ENCODE results near the gene PPP4R1. TPM values are rescaled to one million over a fixed set of nuclear protein-coding genes. Genes with fewer than 3 reads are reported as not detected.

PPP4R1 gene
- total RNA-seq, 1 donor from 2014 or later = 132 TPM

- H3K36me3 ChIP-seq (ENCODE audit: insufficient read depth, low read length) = peaks cover 3% of the 10 kb centered on the region
- peaks cover 67% of the 10 kb centered on the region for H3K36me3 Mint-ChIP-seq (ENCODE audit: low read depth, unreplicated experiment)
- no peak for TF ChIP-seq CTCF (IDR thresholded peaks at IDR 0.05; ENCODE audit: insufficient read depth, low read depth, low read length)
- TF ChIP-seq EZH2 (IDR thresholded peaks at IDR 0.05; ENCODE audit: insufficient read depth, low read length) = no peak
- H3K27me3 Mint-ChIP-seq (ENCODE audit: low read depth, unreplicated experiment) = no peaks in the 10 kb centered on the region
- no peak overlapping the region for H2AFZ ChIP-seq (ENCODE audit: low read depth, low read length)
- H3K4me2 ChIP-seq (ENCODE audit: low read length) = no peak overlapping the region
- H3K79me2 ChIP-seq (ENCODE audit: insufficient read depth, low read length) = no peaks in the 10 kb centered on the region
- no peak overlapping the region for H3K27ac ChIP-seq (ENCODE audit: low read depth, low read length)
- no peak overlapping the region for H3K27ac Mint-ChIP-seq (ENCODE audit: unreplicated experiment)
- no peak overlapping the region for H3K9ac ChIP-seq (ENCODE audit: low read length)
- H3K4me1 Mint-ChIP-seq (ENCODE audit: low read depth, unreplicated experiment) = peaks cover 15% of the 10 kb centered on the region
- FAIRE-seq = no peak
- DNase-seq (ENCODE audit: low read depth) = no peak
- no peak overlapping the region for H3K4me3 ChIP-seq (ENCODE audit: insufficient read depth, low read depth, low read length)
- no peaks in the 10 kb centered on the region for H4K20me1 ChIP-seq (ENCODE audit: insufficient read depth, low read length)
- H3K4me1 ChIP-seq (ENCODE audit: insufficient read depth, low read length) = no peaks in the 10 kb centered on the region
- H3K27me3 ChIP-seq (ENCODE audit: insufficient read depth, low read length) = no peaks in the 10 kb centered on the region
- H3K9me3 ChIP-seq (ENCODE audit: insufficient read depth, low read depth, low read length) = no peaks in the 10 kb centered on the region
- H3K9me3 Mint-ChIP-seq (ENCODE audit: unreplicated experiment) = peaks cover 19% of the 10 kb centered on the region
- no peak overlapping the region for H3K4me3 Mint-ChIP-seq (ENCODE audit: unreplicated experiment)
Measured at GRCh38 chr18:9530226-9531009, 83.9 kb downstream of the PPP4R1 start.

GRCh38 chr18:9526458-9526857 lies 87.9 kb downstream of the PPP4R1 start:
- Histone ChIP-seq H3K36me3 (ENCODE audit: insufficient read depth, low read length) (peaks cover 4% of the 10 kb centered on the region), H2AFZ (ENCODE audit: low read depth, low read length) (no peak overlapping the region), H3K27me3 (ENCODE audit: insufficient read depth, low read length) (no peaks in the 10 kb centered on the region), H3K4me1 (ENCODE audit: insufficient read depth, low read length) (no peaks in the 10 kb centered on the region), H3K79me2 (ENCODE audit: insufficient read depth, low read length) (no peaks in the 10 kb centered on the region), H3K4me2 (ENCODE audit: low read length) (no peak overlapping the region), H3K4me3 (ENCODE audit: insufficient read depth, low read depth, low read length) (no peak overlapping the region), H4K20me1 (ENCODE audit: insufficient read depth, low read length) (no peaks in the 10 kb centered on the region), H3K9me3 (ENCODE audit: insufficient read depth, low read depth, low read length) (no peaks in the 10 kb centered on the region), H3K9ac (ENCODE audit: low read length) (no peak overlapping the region), H3K27ac (ENCODE audit: low read depth, low read length) (no peak overlapping the region)
- Mint-ChIP-seq H3K4me1 (ENCODE audit: low read depth, unreplicated experiment) (peaks cover 2% of the 10 kb centered on the region), H3K4me3 (ENCODE audit: unreplicated experiment) (no peak overlapping the region), H3K27me3 (ENCODE audit: low read depth, unreplicated experiment) (no peaks in the 10 kb centered on the region), H3K27ac (ENCODE audit: unreplicated experiment) (no peak overlapping the region), H3K36me3 (ENCODE audit: low read depth, unreplicated experiment) (peaks cover 61% of the 10 kb centered on the region), H3K9me3 (ENCODE audit: unreplicated experiment) (peaks cover 21% of the 10 kb centered on the region)
- FAIRE-seq (no peak), DNase-seq (ENCODE audit: low read depth) (no peak)
- TF ChIP-seq EZH2 (IDR thresholded peaks at IDR 0.05; ENCODE audit: insufficient read depth, low read length) (no peak), CTCF (IDR thresholded peaks at IDR 0.05; ENCODE audit: insufficient read depth, low read depth, low read length) (no peak)

- Histone ChIP-seq H4K20me1 (ENCODE audit: insufficient read depth, low read length) (peaks cover 3% of the 10 kb centered on the region), H3K9me3 (ENCODE audit: insufficient read depth, low read depth, low read length) (no peaks in the 10 kb centered on the region), H3K4me2 (ENCODE audit: low read length) (no peak overlapping the region), H3K27me3 (ENCODE audit: insufficient read depth, low read length) (no peaks in the 10 kb centered on the region), H3K27ac (ENCODE audit: low read depth, low read length) (no peak overlapping the region), H2AFZ (ENCODE audit: low read depth, low read length) (no peak overlapping the region), H3K36me3 (ENCODE audit: insufficient read depth, low read length) (peaks cover 6% of the 10 kb centered on the region), H3K9ac (ENCODE audit: low read length) (no peak overlapping the region), H3K4me3 (ENCODE audit: insufficient read depth, low read depth, low read length) (no peak overlapping the region), H3K4me1 (ENCODE audit: insufficient read depth, low read length) (no peaks in the 10 kb centered on the region), H3K79me2 (ENCODE audit: insufficient read depth, low read length) (no peaks in the 10 kb centered on the region)
- FAIRE-seq (no peak), DNase-seq (ENCODE audit: low read depth) (no peak)
- H3K4me1 Mint-ChIP-seq (ENCODE audit: low read depth, unreplicated experiment) = no peaks in the 10 kb centered on the region
- H3K27ac Mint-ChIP-seq (ENCODE audit: unreplicated experiment) = no peak overlapping the region
- H3K27me3 Mint-ChIP-seq (ENCODE audit: low read depth, unreplicated experiment) = no peaks in the 10 kb centered on the region
- peaks cover 38% of the 10 kb centered on the region for H3K36me3 Mint-ChIP-seq (ENCODE audit: low read depth, unreplicated experiment)
- TF ChIP-seq EZH2 (IDR thresholded peaks at IDR 0.05; ENCODE audit: insufficient read depth, low read length) (no peak), CTCF (IDR thresholded peaks at IDR 0.05; ENCODE audit: insufficient read depth, low read depth, low read length) (no peak)
- H3K4me3 Mint-ChIP-seq (ENCODE audit: unreplicated experiment) = no peak overlapping the region
- H3K9me3 Mint-ChIP-seq (ENCODE audit: unreplicated experiment) = peaks cover 8% of the 10 kb centered on the region
Measured at GRCh38 chr18:9522952-9523351, 91.4 kb downstream of the PPP4R1 start.

Data from astrocyte (in vitro differentiated cells and primary cell).